K562 (cell line): Measurements from ENCODE around the gene SLC17A4. TPM values are rescaled to one million over a fixed set of nuclear protein-coding genes. Genes with fewer than 3 reads are reported as not detected.

ENCODE experiments used
- ATAC-seq: fragments of 200-7000 bp; cut with Tn5 transposase; 3 replicates; pipeline ENCODE4 v1.9.1; 2020; ENCODE audit warnings: moderate library complexity
- BruUV-seq: library from RNA; stranded (reverse); fragments of 400-500 nt; replicated peaks from 2 replicates; lab custom pipeline; 2021; lab: Mats Ljungman, UMichigan
- CTCF ChIA-PET: fragments of 300-600 bp; formaldehyde crosslinking; extraction: SDS; loops from one replicate; lab custom pipeline; 2021; ENCODE audit warnings: low intra/inter-chr PET ratio; lab: Yijun Ruan, JAX
- POLR2A ChIA-PET: fragments of 300-600, 350-650 bp; sonication (Branson Sonifier 250); formaldehyde crosslinking; extraction: SDS; loops from one replicate; lab custom pipeline; 2021; ENCODE audit warnings: antibody characterized with exemption, inconsistent platforms; lab: Yijun Ruan, JAX
- DNase-seq, 4 experiments: peaks; one replicate each; pipeline versions ENCODE4 v3.0.0 to v3.0.0-alpha.2; 2011 to 2018; ENCODE audit warnings: low spot score in 3 of 4, mixed read lengths in 3 of 4; ENCODE audit errors: extremely low read depth in 1 of 4
- FAIRE-seq: peaks from 2 replicates; lab custom pipeline; 2011; peaks lifted over from hg19 to GRCh38; lab: Jason Lieb, UNC
- H2AFZ ChIP-seq: 2 replicates; pipeline ENCODE4 v1.6.0; 2011; ENCODE audit warnings: low read depth, low read length, control low read depth, inconsistent platforms
- H3K27ac ChIP-seq: fragments of 200-600 bp; 3 replicates; pipeline ENCODE4 v1.8.0; 2011; ENCODE audit warnings: low read depth, mild to moderate bottlenecking, control low read depth, inconsistent platforms, low read length, moderate library complexity, mixed read lengths; ENCODE audit errors: extremely low read depth
- H3K27me3 ChIP-seq, 2 experiments: fragments of 300-600 bp in 1 of 2; 2 replicates in 1 of 2; 3 replicates in 1 of 2; pipeline versions ENCODE4 v1.6.0 to v1.8.0; 2011; ENCODE audit warnings: inconsistent platforms in 2 of 2, low read length in 2 of 2, mild to moderate bottlenecking in 1 of 2, mixed read lengths in 1 of 2, moderate library complexity in 1 of 2; ENCODE audit not compliant: control insufficient read depth in 2 of 2, insufficient read depth in 2 of 2
- H3K36me3 ChIP-seq: fragments of 300-600 bp; 3 replicates; pipeline ENCODE4 v1.8.0; 2011; ENCODE audit warnings: mild to moderate bottlenecking, low read length, inconsistent platforms; ENCODE audit not compliant: control insufficient read depth, insufficient read depth
- H3K4me1 ChIP-seq, 2 experiments: fragments of 200-600 bp in 1 of 2; replicated peaks in 1 of 2; 2 replicates in 1 of 2; 3 replicates in 1 of 2; pipeline versions ENCODE4 v1.5.1 to v1.8.0; 2011; ENCODE audit warnings: inconsistent platforms in 2 of 2, low read length in 2 of 2, mild to moderate bottlenecking in 1 of 2, mixed read lengths in 1 of 2, moderate library complexity in 1 of 2; ENCODE audit not compliant: control insufficient read depth in 2 of 2, insufficient read depth in 2 of 2
- H3K4me2 ChIP-seq: 2 replicates; pipeline ENCODE4 v1.6.1; 2011; ENCODE audit warnings: low read length, control low read depth, inconsistent platforms, mixed read lengths; ENCODE audit not compliant: insufficient read depth
- H3K4me3 ChIP-seq: fragments of 200-600 bp; sonication (generic), shearing (Covaris generic); 2 replicates; pipeline ENCODE4 v1.5.1; 2016; ENCODE audit warnings: control low read depth, inconsistent platforms
- H3K79me2 ChIP-seq: fragments of 200-600 bp; 3 replicates; pipeline ENCODE4 v1.8.0; 2011; ENCODE audit warnings: low read length, inconsistent platforms; ENCODE audit not compliant: control insufficient read depth, insufficient read depth
- H3K9ac ChIP-seq, 2 experiments: 2 replicates each; pipeline versions ENCODE4 v1.6.0 to v1.6.1; 2011; ENCODE audit warnings: low read depth in 2 of 2, low read length in 2 of 2, control low read depth in 1 of 2, inconsistent platforms in 1 of 2, mild to moderate bottlenecking in 1 of 2, mixed read lengths in 1 of 2; ENCODE audit not compliant: insufficient read depth in 1 of 2
- H3K9me1 ChIP-seq: one replicate; pipeline ENCODE4 v1.6.0; 2011; ENCODE audit warnings: inconsistent platforms, mild to moderate bottlenecking, low read length, moderate library complexity; ENCODE audit not compliant: control insufficient read depth, insufficient read depth
- H3K9me3 ChIP-seq: replicated peaks from 2 replicates; pipeline ENCODE4 v1.5.1; 2011; ENCODE audit warnings: low read depth, low read length, inconsistent platforms; ENCODE audit not compliant: control insufficient read depth, insufficient read depth
- H4K20me1 ChIP-seq: replicated peaks from 2 replicates; pipeline ENCODE4 v1.6.1; 2011; ENCODE audit warnings: low read length, inconsistent platforms, mixed read lengths; ENCODE audit not compliant: control insufficient read depth, insufficient read depth
- CBX5 ChIP-seq: IDR thresholded peaks from 2 replicates; pipeline ENCODE4 v1.6.1; 2014; ENCODE audit warnings: low read depth, borderline replicate concordance
- EP300 ChIP-seq: IDR thresholded peaks from 2 replicates; pipeline ENCODE4 v1.6.1; 2012; ENCODE audit warnings: low read length, improper control_type of control experiment
- MAFK ChIP-seq: IDR thresholded peaks from 2 replicates; pipeline ENCODE4 v1.6.1; 2011; ENCODE audit warnings: low read length, improper control_type of control experiment
- MGA ChIP-seq: fragments of 450-650 bp; IDR thresholded peaks from 2 replicates; pipeline ENCODE4 v1.6.1; 2016; ENCODE audit warnings: mild to moderate bottlenecking, moderate library complexity
- NR2C1 ChIP-seq, 2 experiments: fragments of 450-650 bp; IDR thresholded peaks; 2 replicates each; pipeline ENCODE4 v1.6.1; 2017; ENCODE audit warnings: mild to moderate bottlenecking in 2 of 2, antibody characterized with exemption in 1 of 2, inconsistent platforms in 1 of 2, missing compliant biosample characterization in 1 of 2, missing genetic modification characterization in 1 of 2
- SMARCB1 ChIP-seq: IDR thresholded peaks from 2 replicates; pipeline ENCODE4 v1.6.1; 2011; ENCODE audit warnings: improper control_type of control experiment, low read depth; ENCODE audit not compliant: insufficient read length
- ZC3H11A ChIP-seq: IDR thresholded peaks from 2 replicates; pipeline ENCODE4 v1.6.1; 2012; ENCODE audit warnings: low read depth, low read length, improper control_type of control experiment
- WGBS: fragments of 100-300 bp; shearing (Covaris generic); methylation state at CpG from one replicate; pipeline ENCODE4 v1.1.6; 2016; ENCODE audit warnings: low coverage, mixed read lengths; ENCODE audit not compliant: insufficient coverage; ENCODE audit errors: missing lambda C conversion rate; 5-methylcytosine and 5-hydroxymethylcytosine counted together
- in situ Hi-C: fragments of 300-500 bp; cut with MboI; formaldehyde crosslinking; loops from 4 replicates; pipeline ENCODE4 v1.15.0; 2018; ENCODE audit warnings: inconsistent platforms, mixed read lengths
- intact Hi-C: fragments of 100-400 bp; cut with micrococcal nuclease; formaldehyde crosslinking; loops from 2 replicates; pipeline ENCODE4 v1.14.2; 2022
- polyA plus RNA-seq, 8 experiments: library from polyadenylated mRNA; depleted of rRNA in 4 of 8; stranded (reverse) in 5 of 8; unstranded in 3 of 8; fragments of >200 nt; fragmentation: Nextera tagmentation in 2 of 8; fragmentation: Illumina TruSeq in 1 of 8; extraction: Ambion mirVana in 2 of 8; extraction: Trizol in 1 of 8; gene quantifications; 2 replicates each; pipeline versions ENCODE4 v1.2.1 to v1.2.3, GENCODE V29; 2011 to 2014; ENCODE audit warnings: inconsistent platforms in 1 of 8, missing spikeins in 1 of 8
- total RNA-seq, 7 experiments: library from RNA; depleted of rRNA in 6 of 7; stranded (reverse); fragments of >200 nt in 6 of 7; fragmentation: Illumina TruSeq in 2 of 7; extraction: Trizol in 2 of 7; gene quantifications; 2 replicates each; pipeline versions ENCODE4 v1.2.1 to v1.2.3, GENCODE V29; 2011 to 2021; ENCODE audit warnings: low replicate concordance in 1 of 7
- TF ChIP-seq, protein P1 (sequence below): fragments of 450-650 bp; IDR thresholded peaks from 2 replicates; pipeline ENCODE4 v1.6.1; 2016; ENCODE audit warnings: borderline replicate concordance

Gene SLC17A4
- total and polyA plus RNA-seq, 9 of the 15 experiments (the other 6 are each of a cell fraction or from before 2014, with no cell fraction given) = not detected

DNA sequence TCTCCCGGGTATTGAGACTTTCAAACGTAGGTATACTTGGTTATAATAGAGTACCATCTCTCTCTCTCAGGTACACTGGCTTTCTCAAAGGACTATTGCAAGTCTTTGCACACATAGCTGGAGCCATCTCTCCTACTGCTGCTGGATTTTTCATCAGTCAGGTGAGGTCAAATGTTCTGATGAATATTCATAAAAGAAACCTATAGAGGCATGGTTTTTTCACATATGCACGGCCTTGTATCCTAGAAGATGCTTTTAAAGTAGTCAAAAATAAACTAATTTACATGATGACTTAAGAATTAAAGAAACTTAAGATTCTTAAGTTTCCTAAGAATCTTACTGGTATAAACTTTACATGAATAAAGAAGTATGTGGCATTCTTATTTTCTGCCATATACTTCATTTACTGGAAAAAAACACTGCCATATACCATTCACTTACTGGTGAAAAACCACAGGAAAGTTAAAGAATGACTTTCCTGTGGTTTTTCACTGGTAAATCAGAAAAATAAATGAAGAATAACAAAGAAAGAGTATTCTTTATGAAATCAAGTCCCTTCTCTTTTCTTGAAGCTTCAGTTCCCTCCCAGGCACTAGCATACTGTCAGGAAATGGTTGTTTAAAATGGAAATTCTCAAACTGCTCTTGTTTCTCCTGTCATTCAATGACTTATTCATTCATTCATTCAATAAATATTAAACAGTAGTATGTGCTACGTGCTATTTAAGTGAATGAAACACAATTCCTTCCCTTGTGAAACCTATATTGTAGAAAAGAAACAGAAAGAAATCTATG lies 23.5 kb downstream of the SLC17A4 start:
- in situ Hi-C loops = no loop called here
- H3K4me1 ChIP-seq = no peaks in the 10 kb centered on the region
- no peaks in the 10 kb centered on the region for H3K79me2 ChIP-seq
- no peak overlapping the region for H3K9ac ChIP-seq
- ATAC-seq (no peak), FAIRE-seq (no peak), DNase-seq (no peak)
- no peaks in the 10 kb centered on the region for H3K9me1 ChIP-seq
- H3K36me3 ChIP-seq = no peaks in the 10 kb centered on the region
- H4K20me1 ChIP-seq = no peaks in the 10 kb centered on the region
- H2AFZ ChIP-seq = no peak overlapping the region
- H3K27ac ChIP-seq = no peak overlapping the region
- no peak overlapping the region for H3K4me2 ChIP-seq
- no peak overlapping the region for H3K4me3 ChIP-seq
- WGBS = 0% methylated on average over 4 of the region's 4 CpGs
- intact Hi-C loops = no loop called here
- ChIA-PET POLR2A (interaction anchor here (1.3 kb wide), 1 partner anchor 15 kb away, joined by 4 read pairs; no protein-coding TSS in a partner anchor), CTCF (no interaction called here)
- peaks cover 3 to 9% of the 10 kb centered on the region in 2 experiments; a peak in 4 of 5 replicates for H3K27me3 ChIP-seq
- H3K9me3 ChIP-seq = no peaks in the 10 kb centered on the region
- no TSS peak for BruUV-seq
- TF ChIP-seq SMARCB1 (no peak), ZC3H11A (no peak), MAFK (no peak), NR2C1 (IDR thresholded peaks at IDR 0.05) (no peak), NR2C1 (tag; IDR thresholded peaks at IDR 0.05) (no peak), EP300 (no peak), MGA (no peak), CBX5 (no peak)
- TF ChIP-seq, protein P1, sequence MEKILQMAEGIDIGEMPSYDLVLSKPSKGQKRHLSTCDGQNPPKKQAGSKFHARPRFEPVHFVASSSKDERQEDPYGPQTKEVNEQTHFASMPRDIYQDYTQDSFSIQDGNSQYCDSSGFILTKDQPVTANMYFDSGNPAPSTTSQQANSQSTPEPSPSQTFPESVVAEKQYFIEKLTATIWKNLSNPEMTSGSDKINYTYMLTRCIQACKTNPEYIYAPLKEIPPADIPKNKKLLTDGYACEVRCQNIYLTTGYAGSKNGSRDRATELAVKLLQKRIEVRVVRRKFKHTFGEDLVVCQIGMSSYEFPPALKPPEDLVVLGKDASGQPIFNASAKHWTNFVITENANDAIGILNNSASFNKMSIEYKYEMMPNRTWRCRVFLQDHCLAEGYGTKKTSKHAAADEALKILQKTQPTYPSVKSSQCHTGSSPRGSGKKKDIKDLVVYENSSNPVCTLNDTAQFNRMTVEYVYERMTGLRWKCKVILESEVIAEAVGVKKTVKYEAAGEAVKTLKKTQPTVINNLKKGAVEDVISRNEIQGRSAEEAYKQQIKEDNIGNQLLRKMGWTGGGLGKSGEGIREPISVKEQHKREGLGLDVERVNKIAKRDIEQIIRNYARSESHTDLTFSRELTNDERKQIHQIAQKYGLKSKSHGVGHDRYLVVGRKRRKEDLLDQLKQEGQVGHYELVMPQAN = no peak
